GM10248 (cell line): Measurements from ENCODE around the gene SP1.

Experiments
- CTCF ChIA-PET: fragments of 300-600 bp; sonication (Branson Sonifier 250); formaldehyde crosslinking; extraction: SDS; loops from one replicate; lab custom pipeline; 2021; ENCODE audit warnings: antibody characterized with exemption; lab: Yijun Ruan, JAX
- POLR2A ChIA-PET: fragments of 350-650 bp; sonication (Branson Sonifier 250); formaldehyde crosslinking; extraction: SDS; loops from one replicate; lab custom pipeline; 2020; ENCODE audit warnings: antibody characterized with exemption; lab: Yijun Ruan, JAX
- DNase-seq: peaks from one replicate; pipeline ENCODE4 v3.0.0; 2012; ENCODE audit errors: extremely low spot score
- TF ChIP-seq, protein P1 (sequence below): IDR thresholded peaks from 2 replicates; pipeline ENCODE4 v1.5.1; 2012; ENCODE audit warnings: mild to moderate bottlenecking, low read depth; ENCODE audit errors: extremely low read depth, missing control alignments, control extremely low read depth

SP1 gene

DNA sequence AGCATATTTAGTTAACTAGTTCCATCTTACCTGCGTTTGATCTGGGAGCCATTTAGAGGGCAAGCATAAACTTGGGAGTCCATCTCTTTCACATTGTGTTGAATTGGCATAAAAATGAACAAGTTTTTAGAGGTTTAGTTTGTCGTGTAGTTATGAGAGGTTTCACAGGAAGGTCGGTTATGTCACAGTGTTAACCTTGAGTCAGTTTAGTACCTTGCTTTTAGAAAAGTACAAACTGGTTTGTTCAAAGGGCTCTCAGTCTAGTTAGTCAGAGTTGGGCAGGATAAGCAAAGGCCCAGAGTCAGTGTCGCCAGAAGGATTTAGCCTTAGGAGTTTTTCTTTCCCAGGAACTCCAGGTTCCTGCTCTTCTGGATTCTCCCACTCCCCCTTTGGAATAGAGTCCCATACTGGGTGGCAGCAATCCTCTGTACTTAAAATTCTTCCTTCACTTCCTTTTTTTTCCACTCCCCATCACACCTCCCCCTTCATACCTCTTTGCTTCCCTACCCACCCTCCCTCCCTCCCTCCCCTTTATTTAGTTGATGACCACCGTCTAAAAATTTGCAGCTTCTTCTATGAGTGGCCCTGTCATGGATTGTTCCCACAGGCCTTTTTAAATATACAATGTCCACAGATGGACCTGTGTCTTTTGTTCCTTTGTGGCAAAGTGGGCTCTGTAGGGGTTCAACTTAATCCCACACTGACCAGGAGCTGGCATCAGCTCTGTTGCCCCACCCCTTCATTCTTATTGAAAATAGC is 84.0 kb downstream of the SP1 start:
- TF ChIP-seq, protein P1, sequence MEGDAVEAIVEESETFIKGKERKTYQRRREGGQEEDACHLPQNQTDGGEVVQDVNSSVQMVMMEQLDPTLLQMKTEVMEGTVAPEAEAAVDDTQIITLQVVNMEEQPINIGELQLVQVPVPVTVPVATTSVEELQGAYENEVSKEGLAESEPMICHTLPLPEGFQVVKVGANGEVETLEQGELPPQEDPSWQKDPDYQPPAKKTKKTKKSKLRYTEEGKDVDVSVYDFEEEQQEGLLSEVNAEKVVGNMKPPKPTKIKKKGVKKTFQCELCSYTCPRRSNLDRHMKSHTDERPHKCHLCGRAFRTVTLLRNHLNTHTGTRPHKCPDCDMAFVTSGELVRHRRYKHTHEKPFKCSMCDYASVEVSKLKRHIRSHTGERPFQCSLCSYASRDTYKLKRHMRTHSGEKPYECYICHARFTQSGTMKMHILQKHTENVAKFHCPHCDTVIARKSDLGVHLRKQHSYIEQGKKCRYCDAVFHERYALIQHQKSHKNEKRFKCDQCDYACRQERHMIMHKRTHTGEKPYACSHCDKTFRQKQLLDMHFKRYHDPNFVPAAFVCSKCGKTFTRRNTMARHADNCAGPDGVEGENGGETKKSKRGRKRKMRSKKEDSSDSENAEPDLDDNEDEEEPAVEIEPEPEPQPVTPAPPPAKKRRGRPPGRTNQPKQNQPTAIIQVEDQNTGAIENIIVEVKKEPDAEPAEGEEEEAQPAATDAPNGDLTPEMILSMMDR: no peak
- no peak for DNase-seq
- CTCF ChIA-PET: interaction anchor here (0.7 to 3.4 kb wide), 6 partner anchors 9 to 45 kb away, joined by 3 to 22 read pairs (median 3); no protein-coding TSS in a partner anchor
- POLR2A ChIA-PET: interaction anchor here (0.6 to 1.2 kb wide), 5 partner anchors 8 to 250 kb away, joined by 3 to 4 read pairs (median 3); no protein-coding TSS in a partner anchor

DNA sequence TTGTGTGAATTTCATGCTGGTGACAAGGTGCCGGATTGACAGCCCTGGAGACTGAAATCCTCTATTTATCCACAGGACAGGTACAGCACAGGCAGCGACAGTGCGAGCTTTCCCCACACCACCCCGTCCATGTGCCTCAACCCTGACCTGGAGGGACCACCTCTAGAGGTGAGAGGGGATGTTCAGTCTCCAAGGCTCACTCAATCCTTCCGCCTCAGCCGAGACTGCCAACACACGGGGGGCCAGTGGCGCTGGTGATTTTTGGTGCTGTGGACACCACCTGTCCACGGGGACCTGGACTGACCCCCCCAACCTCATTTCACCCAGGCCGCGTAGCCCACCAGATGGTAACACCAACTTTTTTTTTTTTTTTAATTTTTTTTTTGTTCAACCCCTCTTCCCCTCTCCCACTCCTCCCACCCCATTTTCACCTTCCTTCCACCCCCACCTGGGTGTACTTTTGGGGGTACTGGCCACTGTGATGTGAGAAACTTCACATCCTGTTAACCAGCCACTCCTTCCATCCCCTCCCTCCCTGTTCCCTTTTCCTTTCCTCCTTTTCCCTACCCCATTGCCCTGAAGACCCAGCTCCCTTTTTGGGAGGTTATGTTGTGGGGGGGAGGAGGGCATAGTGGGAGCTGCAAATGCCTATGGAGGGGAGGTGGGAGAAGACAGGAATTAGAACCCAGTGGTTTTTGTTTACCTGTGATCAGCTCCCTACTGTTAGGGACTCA is 84.9 kb downstream of the SP1 start:
- ChIA-PET CTCF (interaction anchor here (0.7 to 3.4 kb wide), 6 partner anchors 10 to 44 kb away, joined by 3 to 22 read pairs (median 3); no protein-coding TSS in a partner anchor), POLR2A (interaction anchor here (0.6 to 1.2 kb wide), 5 partner anchors 9 to 251 kb away, joined by 3 to 4 read pairs (median 3); no protein-coding TSS in a partner anchor)
- TF ChIP-seq, protein P1: no peak
- DNase-seq: no peak

DNA sequence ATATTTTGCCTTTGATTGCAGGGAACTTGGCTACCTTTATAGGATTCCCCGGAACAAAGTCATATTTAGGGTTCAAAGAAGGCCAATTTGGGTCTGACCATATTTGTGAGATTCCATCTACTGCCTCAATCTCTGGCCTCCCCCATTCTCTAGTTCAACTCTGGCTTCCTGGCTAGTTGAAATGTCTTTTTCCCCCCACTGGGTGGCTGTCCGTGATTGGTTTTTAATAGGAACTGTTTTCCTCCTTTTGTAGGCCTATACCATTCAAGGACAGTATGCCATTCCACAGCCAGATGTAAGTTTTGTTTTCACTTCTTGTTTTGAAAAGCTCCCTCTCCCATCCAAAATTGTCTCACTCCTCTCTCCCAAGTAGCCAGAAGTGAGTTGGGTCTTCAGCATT is 85.7 kb downstream of the SP1 start:
- CTCF ChIA-PET: interaction anchor here (3.4 kb wide), 1 partner anchor 10 kb away, joined by 22 read pairs; no protein-coding TSS in a partner anchor
- DNase-seq: no peak
- TF ChIP-seq, protein P1: no peak
- POLR2A ChIA-PET: no interaction called here
